SK-N-MC (cell line): Measurements from ENCODE around the gene NAT16.

Experiments
- EZH2 ChIP-seq: fragments of 200-600 bp; sonication (generic); IDR thresholded peaks from one replicate; pipeline ENCODE4 v1.6.1; 2017; ENCODE audit warnings: antibody characterized with exemption
- POLR2AphosphoS5 ChIP-seq: IDR thresholded peaks from 2 replicates; pipeline ENCODE4 v1.6.1; 2012; ENCODE audit warnings: mild to moderate bottlenecking, low read depth, low read length, borderline replicate concordance

- no peak for TF ChIP-seq EZH2
- no peak for TF ChIP-seq POLR2AphosphoS5
Observed at GRCh38 chr7:101126651-101127459, 53.2 kb downstream of the NAT16 start, which contains the start of gene SERPINE1.
